Measurements from ENCODE around the gene RPS27A. TPM values are rescaled to one million over a fixed set of nuclear protein-coding genes. Genes with fewer than 3 reads are reported as not detected.
"Not testable (repeated sequence)": the region's sequence is repeated elsewhere in the genome, so short reads cannot be mapped to it uniquely, and the experiment has no call there.

Gene RPS27A
- total and polyA plus RNA-seq, 2 donors (not counting 3 experiments of a cell fraction or from before 2014, with no cell fraction given), result 926 to 1,136 TPM

GRCh38 chr2:55277310-55277709 is 44.8 kb downstream of the RPS27A start:
- dilution Hi-C loops (cut with MboI; ENCODE audit: extremely low pct_ligation_motif_present, low sequenced_read_pairs), result no loop called here
- Histone ChIP-seq H3K9me1 (replicated peaks; ENCODE audit: control insufficient read depth, extremely low read depth, insufficient read depth, low read length) (no peaks in the 10 kb centered on the region), H3K79me2 (ENCODE audit: control insufficient read depth, insufficient read depth, low read length) (no peaks in the 10 kb centered on the region), H3K27me3 (ENCODE audit: control insufficient read depth in 2 of 2, insufficient read depth in 2 of 2, low read length in 2 of 2) (no peaks in the 10 kb centered on the region), H3K27ac (ENCODE audit: insufficient read depth, low read depth, low read length) (no peak overlapping the region), H3K4me2 (ENCODE audit: insufficient read depth, low read length) (no peak overlapping the region), H2AFZ (ENCODE audit: low read depth, low read length) (no peak overlapping the region), H3K4me3 (replicated peaks in 1 of 3; ENCODE audit: insufficient read depth in 1 of 3, low read depth in 1 of 3, low read length in 3 of 3) (no peak overlapping the region), H3K36me3 (ENCODE audit: control insufficient read depth in 2 of 2, extremely low read depth in 1 of 2, insufficient read depth in 2 of 2, low read length in 2 of 2) (no peaks in the 10 kb centered on the region), H3K9ac (replicated peaks; ENCODE audit: extremely low read depth, insufficient read depth, low read length) (no peak overlapping the region), H4K20me1 (replicated peaks; ENCODE audit: control insufficient read depth, extremely low read depth, insufficient read depth, low read length) (no peaks in the 10 kb centered on the region), H3K4me1 (ENCODE audit: control insufficient read depth, extremely low read depth, insufficient read depth, low read length) (no peaks in the 10 kb centered on the region), H3K9me3 (replicated peaks; ENCODE audit: control insufficient read depth, insufficient read depth, low read length) (no peaks in the 10 kb centered on the region)
- POLR2A ChIA-PET, result no interaction called here
- no peak for TF ChIP-seq MYC (IDR thresholded peaks at IDR 0.05; ENCODE audit: low read depth, low read length)
- no peak for TF ChIP-seq EZH2 (IDR thresholded peaks at IDR 0.05; ENCODE audit: borderline replicate concordance, low read depth, low read length, severe bottlenecking)
- TF ChIP-seq MAX (IDR thresholded peaks at IDR 0.05; ENCODE audit: insufficient read depth, insufficient read length), result no peak
- TF ChIP-seq POLR2AphosphoS5 (IDR thresholded peaks at IDR 0.05; ENCODE audit: insufficient read depth, low read depth, low read length), result no peak
- TF ChIP-seq JUN (IDR thresholded peaks at IDR 0.05; ENCODE audit: borderline replicate concordance, insufficient read depth, insufficient read length, low read depth), result no peak
- TF ChIP-seq CTCF (IDR thresholded peaks at IDR 0.05; ENCODE audit: extremely low read depth in 1 of 2, insufficient read depth in 1 of 2, low read depth in 1 of 2, low read length in 2 of 2), result no peak
- no peak for TF ChIP-seq GATA2 (IDR thresholded peaks at IDR 0.05; ENCODE audit: insufficient read depth, insufficient read length, low read depth, low read length)
- no peak for TF ChIP-seq FOS (IDR thresholded peaks at IDR 0.05; ENCODE audit: borderline replicate concordance, insufficient read depth, low read length)
- no peak for TF ChIP-seq POLR2A (IDR thresholded peaks at IDR 0.05; ENCODE audit: low read depth, low read length)
- intact Hi-C loops (cut with micrococcal nuclease), result no loop called here
- FAIRE-seq, result no peak
- CTCF ChIA-PET, result interaction anchor here (0.7 kb wide), 1 partner anchor 234 kb away, joined by 3 read pairs; no protein-coding TSS in a partner anchor
- BruUV-seq (replicated peaks), result no TSS peak
- no peak for DNase-seq (ENCODE audit: low read depth, low spot score)

- DNase-seq (ENCODE audit: low read depth, low spot score); dilution Hi-C loops (cut with MboI; ENCODE audit: extremely low pct_ligation_motif_present, low sequenced_read_pairs); H3K4me1 ChIP-seq (ENCODE audit: control insufficient read depth, extremely low read depth, insufficient read depth, low read length); POLR2A ChIA-PET; H3K27ac ChIP-seq (ENCODE audit: insufficient read depth, low read depth, low read length); H3K36me3 ChIP-seq (ENCODE audit: control insufficient read depth in 2 of 2, extremely low read depth in 1 of 2, insufficient read depth in 2 of 2, low read length in 2 of 2); H3K9me1 ChIP-seq (replicated peaks; ENCODE audit: control insufficient read depth, extremely low read depth, insufficient read depth, low read length); H3K27me3 ChIP-seq (ENCODE audit: control insufficient read depth in 2 of 2, insufficient read depth in 2 of 2, low read length in 2 of 2); BruUV-seq (replicated peaks); H2AFZ ChIP-seq (ENCODE audit: low read depth, low read length); H3K4me3 ChIP-seq (replicated peaks in 1 of 3; ENCODE audit: insufficient read depth in 1 of 3, low read depth in 1 of 3, low read length in 3 of 3); H4K20me1 ChIP-seq (replicated peaks; ENCODE audit: control insufficient read depth, extremely low read depth, insufficient read depth, low read length); H3K79me2 ChIP-seq (ENCODE audit: control insufficient read depth, insufficient read depth, low read length); intact Hi-C loops (cut with micrococcal nuclease); H3K9me3 ChIP-seq (replicated peaks; ENCODE audit: control insufficient read depth, insufficient read depth, low read length); H3K9ac ChIP-seq (replicated peaks; ENCODE audit: extremely low read depth, insufficient read depth, low read length); CTCF ChIA-PET; H3K4me2 ChIP-seq (ENCODE audit: insufficient read depth, low read length); FAIRE-seq: not testable (repeated sequence)
These were observed 46.8 kb downstream of the RPS27A start for GRCh38 chr2:55279214-55279835.

Measured in endothelial cell of umbilical vein (primary cell).